Measurements from ENCODE around the gene ZC3H4.

The ZC3H4 gene

DNA sequence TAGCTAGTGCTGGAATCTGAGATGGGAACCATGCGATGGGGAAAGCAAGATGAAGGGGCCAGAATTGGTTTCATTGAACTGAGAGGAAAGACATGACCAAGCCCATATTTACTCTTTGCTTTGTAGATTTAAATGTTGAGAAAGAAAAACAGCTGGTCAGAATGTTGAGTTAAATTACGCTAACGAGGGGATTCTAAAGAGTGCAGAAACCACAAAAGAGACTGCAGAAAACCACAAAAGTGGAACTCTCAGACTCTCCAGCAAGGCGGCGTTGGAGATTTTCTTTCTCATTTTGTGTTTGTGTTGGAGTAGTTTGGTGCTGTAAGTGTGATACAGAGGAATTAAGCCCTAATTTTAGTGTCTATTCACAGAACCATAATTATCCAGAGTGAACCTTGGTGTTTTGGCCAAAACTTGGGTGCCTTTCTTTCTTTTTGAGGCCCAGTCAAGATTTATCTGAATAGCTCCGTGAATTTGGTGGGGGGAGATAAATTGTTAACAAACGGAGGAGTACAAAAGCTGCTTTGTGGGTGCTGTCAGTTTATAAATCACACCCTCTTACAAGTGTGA, 43.4 kb upstream of the ZC3H4 start:
- peak; percentile 86 for TF ChIP-seq MYC (IDR thresholded peaks at IDR 0.05; ENCODE audit: low read depth, low read length)
- TF ChIP-seq POLR2A (IDR thresholded peaks at IDR 0.05; ENCODE audit: extremely low read depth, insufficient read length), result no peak
- TF ChIP-seq, protein P1, sequence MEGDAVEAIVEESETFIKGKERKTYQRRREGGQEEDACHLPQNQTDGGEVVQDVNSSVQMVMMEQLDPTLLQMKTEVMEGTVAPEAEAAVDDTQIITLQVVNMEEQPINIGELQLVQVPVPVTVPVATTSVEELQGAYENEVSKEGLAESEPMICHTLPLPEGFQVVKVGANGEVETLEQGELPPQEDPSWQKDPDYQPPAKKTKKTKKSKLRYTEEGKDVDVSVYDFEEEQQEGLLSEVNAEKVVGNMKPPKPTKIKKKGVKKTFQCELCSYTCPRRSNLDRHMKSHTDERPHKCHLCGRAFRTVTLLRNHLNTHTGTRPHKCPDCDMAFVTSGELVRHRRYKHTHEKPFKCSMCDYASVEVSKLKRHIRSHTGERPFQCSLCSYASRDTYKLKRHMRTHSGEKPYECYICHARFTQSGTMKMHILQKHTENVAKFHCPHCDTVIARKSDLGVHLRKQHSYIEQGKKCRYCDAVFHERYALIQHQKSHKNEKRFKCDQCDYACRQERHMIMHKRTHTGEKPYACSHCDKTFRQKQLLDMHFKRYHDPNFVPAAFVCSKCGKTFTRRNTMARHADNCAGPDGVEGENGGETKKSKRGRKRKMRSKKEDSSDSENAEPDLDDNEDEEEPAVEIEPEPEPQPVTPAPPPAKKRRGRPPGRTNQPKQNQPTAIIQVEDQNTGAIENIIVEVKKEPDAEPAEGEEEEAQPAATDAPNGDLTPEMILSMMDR (IDR thresholded peaks at IDR 0.05; ENCODE audit: low read depth, low read length), result no peak
- TF ChIP-seq, protein P2, sequence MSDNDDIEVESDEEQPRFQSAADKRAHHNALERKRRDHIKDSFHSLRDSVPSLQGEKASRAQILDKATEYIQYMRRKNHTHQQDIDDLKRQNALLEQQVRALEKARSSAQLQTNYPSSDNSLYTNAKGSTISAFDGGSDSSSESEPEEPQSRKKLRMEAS (IDR thresholded peaks at IDR 0.05; ENCODE audit: low read depth, low read length), result peak; percentile 79
- no peak overlapping the region for H3K4me3 ChIP-seq (ENCODE audit: low read depth, low read length)
- peak; percentile 95 for DNase-seq (ENCODE audit: low read depth)

DNA sequence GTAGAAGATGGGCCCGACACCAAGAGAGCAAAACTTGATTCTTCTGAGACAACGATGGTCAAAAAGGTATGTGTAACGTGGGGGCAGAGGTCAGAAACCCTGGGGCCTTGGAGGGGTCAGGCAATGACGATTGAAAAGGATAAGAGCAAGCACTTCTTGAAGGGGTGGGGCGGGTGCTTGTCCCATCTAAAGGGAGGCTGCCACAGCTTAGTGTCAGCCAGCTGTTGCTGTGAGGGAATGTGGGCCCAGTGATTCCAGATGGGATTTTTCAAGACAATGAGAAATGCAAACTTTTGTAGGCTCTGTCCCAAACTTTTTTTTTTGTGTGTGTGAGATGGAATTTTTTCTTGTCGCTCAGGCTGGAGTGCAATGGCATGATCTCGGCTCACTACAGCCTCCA, 41.6 kb upstream of the ZC3H4 start:
- TF ChIP-seq, protein P1 (IDR thresholded peaks at IDR 0.05; ENCODE audit: low read depth, low read length), result no peak
- TF ChIP-seq POLR2A (IDR thresholded peaks at IDR 0.05; ENCODE audit: extremely low read depth, insufficient read length), result no peak
- TF ChIP-seq MYC (IDR thresholded peaks at IDR 0.05; ENCODE audit: low read depth, low read length), result no peak
- no peak for DNase-seq (ENCODE audit: low read depth)
- no peak overlapping the region for H3K4me3 ChIP-seq (ENCODE audit: low read depth, low read length)

DNA sequence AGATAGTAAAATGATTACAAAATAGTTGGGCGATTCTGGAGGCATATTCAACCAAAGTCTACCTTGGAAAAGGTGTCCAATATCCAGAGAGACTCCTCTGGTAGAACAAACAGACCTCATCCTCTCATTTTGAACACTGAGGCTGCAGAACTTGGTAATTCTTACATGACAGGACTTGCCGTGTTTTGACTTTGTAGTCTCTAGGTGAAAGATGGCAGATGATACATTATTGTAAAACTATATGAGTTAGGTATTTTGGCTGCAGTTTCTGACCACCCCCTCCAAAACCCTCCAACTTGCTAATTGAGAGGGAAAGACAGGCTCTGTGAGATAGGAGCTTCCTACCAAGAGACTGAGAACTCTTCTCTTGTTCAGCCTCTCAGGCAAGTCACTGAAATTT, 39.7 kb upstream of the ZC3H4 start:
- TF ChIP-seq POLR2A (IDR thresholded peaks at IDR 0.05; ENCODE audit: extremely low read depth, insufficient read length) (no peak), MYC (IDR thresholded peaks at IDR 0.05; ENCODE audit: low read depth, low read length) (no peak)
- TF ChIP-seq, protein P2 (IDR thresholded peaks at IDR 0.05; ENCODE audit: low read depth, low read length), result no peak
- TF ChIP-seq, protein P1 (IDR thresholded peaks at IDR 0.05; ENCODE audit: low read depth, low read length), result no peak
- no peak overlapping the region for H3K4me3 ChIP-seq (ENCODE audit: low read depth, low read length)
- no peak for DNase-seq (ENCODE audit: low read depth)

DNA sequence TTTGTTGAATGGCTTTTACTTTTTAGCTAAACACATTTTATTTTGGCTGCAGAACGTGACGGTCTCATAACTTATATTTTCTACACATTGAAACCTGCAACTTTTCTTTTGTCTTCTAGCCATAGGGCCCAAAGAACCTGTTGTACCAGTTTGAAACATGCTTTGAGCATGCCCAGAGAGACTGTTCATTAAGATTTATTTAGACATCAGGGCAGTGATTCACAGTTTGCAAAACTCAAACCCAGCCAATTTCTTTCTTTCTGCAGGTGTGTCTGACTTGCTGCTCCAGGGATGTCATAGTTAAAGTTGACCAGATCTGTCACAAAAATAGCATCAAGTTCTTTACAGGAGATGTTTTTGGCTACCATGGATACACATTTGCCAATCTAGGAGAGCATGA, 39.1 kb upstream of the ZC3H4 start:
- TF ChIP-seq, protein P1 (IDR thresholded peaks at IDR 0.05; ENCODE audit: low read depth, low read length), result no peak
- TF ChIP-seq, protein P2 (IDR thresholded peaks at IDR 0.05; ENCODE audit: low read depth, low read length), result no peak
- TF ChIP-seq POLR2A (IDR thresholded peaks at IDR 0.05; ENCODE audit: extremely low read depth, insufficient read length) (no peak), MYC (IDR thresholded peaks at IDR 0.05; ENCODE audit: low read depth, low read length) (no peak)
- no peak for DNase-seq (ENCODE audit: low read depth)
- H3K4me3 ChIP-seq (ENCODE audit: low read depth, low read length), result no peak overlapping the region

DNA sequence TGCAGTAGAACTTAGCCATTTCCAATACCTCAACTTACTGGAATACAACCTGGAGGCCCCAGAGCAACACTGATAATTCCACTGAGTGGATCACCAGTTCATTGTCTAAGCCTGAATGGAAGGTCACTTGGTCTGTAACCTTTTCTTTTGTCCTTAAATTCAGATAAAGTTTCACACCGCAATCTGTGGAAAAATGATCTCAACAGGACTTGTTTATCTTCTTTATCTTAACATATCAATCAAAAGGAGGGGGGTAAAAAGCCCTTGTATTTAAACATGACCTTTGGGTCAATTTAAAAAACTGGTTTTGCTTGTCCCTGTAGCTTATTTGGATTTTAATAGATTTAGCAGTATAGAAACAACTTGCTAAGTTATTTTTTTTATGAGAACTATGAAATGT, 38.6 kb upstream of the ZC3H4 start:
- no peak overlapping the region for H3K4me3 ChIP-seq (ENCODE audit: low read depth, low read length)
- no peak for DNase-seq (ENCODE audit: low read depth)
- TF ChIP-seq, protein P2 (IDR thresholded peaks at IDR 0.05; ENCODE audit: low read depth, low read length), result no peak

DNA sequence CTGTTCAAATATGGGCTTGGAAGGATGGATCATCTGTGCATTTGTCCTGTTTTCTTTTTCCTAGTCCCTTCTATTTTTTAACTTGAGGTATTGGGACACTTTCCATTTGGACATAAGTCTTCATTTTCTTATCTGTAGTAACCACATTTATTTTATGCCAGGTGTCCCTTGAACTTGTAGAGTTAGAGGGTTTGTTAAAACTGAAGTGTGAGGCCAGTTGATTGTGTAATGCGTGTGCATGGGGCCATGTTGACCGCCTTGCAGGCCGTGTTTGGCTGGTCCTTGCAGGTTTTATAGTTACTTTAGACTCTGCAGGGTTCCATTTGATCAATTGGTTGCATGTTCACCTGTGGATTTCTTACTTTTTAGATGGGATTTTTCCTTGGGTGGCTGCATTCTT, 38.1 kb upstream of the ZC3H4 start:
- TF ChIP-seq MYC (IDR thresholded peaks at IDR 0.05; ENCODE audit: low read depth, low read length) (no peak), POLR2A (IDR thresholded peaks at IDR 0.05; ENCODE audit: extremely low read depth, insufficient read length) (no peak)
- TF ChIP-seq, protein P2 (IDR thresholded peaks at IDR 0.05; ENCODE audit: low read depth, low read length), result no peak
- TF ChIP-seq, protein P1 (IDR thresholded peaks at IDR 0.05; ENCODE audit: low read depth, low read length), result no peak
- no peak for DNase-seq (ENCODE audit: low read depth)
- no peak overlapping the region for H3K4me3 ChIP-seq (ENCODE audit: low read depth, low read length)

All from NB4 (cell line).